Non-pigmented ciliary epithelial cell (primary cell): ENCODE data around the gene TMEM150A.
"Not testable (repeated sequence)": the region's sequence is repeated elsewhere in the genome, so short reads cannot be mapped to it uniquely, and the experiment has no call there.

Experiments
- DNase-seq: peaks from one replicate; pipeline ENCODE4 v3.0.0-alpha.2; 2010; ENCODE audit warnings: low read depth

TMEM150A gene

DNA sequence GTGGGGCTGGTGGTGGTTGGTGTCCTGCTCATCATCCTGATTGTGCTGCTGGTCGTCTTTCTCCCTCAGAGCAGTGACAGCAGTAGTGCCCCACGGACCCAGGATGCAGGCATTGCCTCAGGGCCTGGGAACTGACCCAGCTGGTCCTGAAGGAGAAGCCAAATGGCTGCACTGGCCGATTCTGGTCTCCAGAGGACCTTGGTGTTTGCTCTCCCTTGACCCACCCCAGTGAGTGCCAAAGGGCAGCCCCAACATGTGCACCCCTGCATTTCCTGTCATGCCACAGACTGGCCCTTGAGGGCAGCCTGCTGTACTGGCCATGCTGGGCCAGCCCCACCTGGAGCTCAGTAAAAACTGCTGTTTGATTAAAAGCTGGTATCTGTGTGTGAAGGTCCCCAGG, 9.5 kb downstream of the TMEM150A start:
- DNase-seq = no peak

DNA sequence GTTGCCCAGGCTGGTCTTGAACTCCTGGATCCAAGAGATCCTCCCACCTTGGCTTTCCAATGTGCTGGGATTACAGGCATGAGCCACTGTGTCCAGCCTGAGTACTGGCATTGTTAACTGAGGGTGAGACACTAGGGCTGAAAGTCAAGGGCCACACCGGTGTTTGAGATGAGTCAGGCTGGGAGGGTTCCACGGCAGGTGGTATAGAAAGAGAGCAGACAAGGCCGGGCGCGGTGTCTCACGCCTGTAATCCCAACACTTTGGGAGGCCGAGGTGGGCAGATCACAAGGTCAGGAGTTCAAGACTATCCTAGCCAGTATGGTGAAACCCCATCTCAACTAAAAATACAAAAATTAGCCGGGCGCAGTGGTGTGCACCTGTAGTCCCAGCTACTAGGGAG, 10.2 kb downstream of the TMEM150A start:
- DNase-seq = not testable (repeated sequence)

DNA sequence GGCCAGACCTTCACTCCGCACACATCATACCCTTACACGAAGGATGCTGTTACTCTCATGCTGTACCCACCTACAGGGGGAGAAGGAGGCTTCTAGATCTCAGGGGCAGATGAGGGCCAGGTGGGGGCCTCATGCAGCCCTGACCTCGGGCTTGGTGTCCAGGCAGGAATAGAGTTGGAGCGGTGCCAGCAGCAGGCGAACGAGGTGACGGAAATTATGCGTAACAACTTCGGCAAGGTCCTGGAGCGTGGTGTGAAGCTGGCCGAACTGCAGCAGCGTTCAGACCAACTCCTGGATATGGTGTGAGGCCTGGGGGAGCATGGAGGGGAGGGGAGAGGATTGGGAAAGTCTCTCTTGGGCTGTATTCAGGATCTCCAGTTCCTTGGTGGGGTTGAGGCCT, 10.9 kb downstream of the TMEM150A start:
- no peak for DNase-seq

DNA sequence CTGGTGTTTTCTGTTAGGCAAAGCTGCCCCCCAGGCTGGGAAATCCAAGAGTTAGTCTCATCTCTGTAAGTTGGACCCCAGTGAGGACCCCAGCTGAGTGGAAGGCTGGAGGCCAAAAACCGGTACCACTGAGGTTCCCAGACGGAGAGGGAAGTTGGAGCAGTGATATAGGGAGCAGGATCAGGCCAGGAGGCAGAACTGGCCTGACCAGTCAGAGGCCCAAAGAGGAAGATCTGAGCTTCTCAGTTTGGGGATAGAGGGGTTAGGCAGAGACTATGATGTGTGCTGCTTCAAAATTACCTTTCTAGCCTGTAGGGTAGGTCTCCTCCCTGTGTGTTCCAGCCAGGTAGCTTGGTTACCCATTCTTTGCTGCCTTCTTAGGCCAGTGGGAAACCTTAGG, 11.5 kb downstream of the TMEM150A start:
- DNase-seq = no peak

DNA sequence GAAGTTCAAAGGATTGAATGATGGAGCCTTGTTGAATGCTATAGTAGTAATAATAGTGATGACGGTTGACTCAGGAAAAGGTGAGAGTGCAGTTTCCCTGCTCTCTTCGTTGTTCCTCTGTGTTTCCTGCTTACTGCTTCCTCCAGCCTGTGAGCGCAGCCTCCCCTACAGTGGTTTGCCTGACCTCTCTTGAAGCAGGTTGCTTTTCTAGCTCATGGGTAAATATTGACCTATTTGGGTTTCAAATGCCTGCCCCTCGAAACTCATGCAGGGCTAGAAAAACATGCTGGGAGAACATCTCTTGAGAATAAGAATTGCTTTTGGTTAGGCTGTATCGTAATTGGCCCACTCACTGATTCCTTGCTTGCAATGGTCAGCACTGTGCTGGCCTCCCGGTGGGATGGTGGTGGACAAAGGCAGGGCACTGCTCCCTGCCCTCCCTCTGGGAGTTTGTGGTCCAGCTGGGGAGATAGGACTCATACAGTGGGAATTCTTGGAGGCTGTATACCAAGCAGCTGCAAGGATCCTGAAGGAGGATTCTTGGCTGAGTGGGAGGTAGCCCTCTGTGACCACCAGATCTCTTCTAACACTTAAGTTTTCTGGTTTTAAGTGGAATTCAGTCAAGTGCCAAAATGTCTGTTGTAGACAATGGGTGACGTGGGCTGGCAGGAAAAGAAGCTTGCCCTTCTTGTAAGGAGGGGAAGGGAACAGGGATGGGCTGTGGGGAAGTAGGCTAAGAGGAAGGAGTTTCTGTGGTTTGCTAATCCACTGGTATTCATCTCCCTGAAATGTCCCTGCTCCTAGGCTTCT, 12.3 kb downstream of the TMEM150A start:
- peak; percentile 85 for DNase-seq

DNA sequence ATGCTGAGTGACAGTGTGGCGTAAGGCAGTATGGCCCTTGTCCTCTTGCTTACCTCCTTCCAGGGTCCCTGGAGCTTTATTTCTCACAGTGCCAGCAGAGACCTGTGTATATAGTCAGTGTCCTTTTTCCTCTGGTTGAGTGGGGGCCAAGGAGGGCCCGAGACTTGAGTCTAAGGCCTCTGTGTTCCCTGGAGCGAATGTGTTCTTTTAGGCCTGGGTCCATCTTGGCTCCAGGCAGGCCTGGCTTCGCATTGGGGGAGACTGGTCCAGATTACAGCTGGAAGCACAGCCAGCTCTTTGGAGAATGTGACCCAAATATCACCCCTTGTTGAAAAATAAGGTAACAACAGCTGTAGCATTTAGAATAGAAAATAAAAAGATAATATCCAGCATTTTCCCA, 13.3 kb downstream of the TMEM150A start:
- no peak for DNase-seq

DNA sequence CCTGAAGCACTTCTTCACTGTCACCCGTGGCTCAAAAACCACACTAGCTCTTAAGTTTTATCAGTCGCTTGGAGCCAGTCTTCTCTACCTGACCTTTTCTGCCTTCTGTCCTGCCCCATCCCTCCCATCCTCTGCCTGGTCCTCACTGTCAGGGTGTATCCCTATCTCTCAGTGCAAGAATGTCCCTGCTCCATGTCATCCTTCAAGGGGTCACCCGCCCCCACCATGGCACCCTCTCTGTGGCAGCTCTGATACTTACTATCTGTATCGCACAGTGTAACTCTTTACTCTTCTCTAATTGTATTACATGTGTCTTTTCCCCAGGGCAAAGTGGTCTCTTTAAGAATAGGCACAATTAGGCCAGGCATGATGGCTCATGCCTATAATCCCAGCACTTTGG, 13.9 kb downstream of the TMEM150A start:
- no peak for DNase-seq

DNA sequence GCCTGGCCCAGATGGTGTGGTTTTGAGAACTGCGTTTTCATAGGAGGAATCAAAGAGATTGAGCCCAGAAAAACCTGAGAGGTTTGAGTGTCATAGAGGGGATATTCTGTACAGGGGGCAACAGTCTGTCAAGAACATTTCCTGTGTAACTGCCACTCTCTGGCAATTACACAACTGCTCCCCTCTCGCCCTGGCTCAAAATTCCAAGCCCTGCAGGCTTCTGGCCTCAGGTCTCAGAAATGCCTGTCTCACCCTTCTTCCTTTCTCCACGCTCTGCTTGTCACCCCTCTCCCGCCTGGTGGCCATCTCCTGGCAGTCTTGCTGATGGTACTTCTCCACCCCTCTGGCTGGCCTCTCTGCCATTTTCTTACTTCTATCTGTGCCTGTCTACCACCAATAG, 14.3 kb downstream of the TMEM150A start:
- DNase-seq = no peak

DNA sequence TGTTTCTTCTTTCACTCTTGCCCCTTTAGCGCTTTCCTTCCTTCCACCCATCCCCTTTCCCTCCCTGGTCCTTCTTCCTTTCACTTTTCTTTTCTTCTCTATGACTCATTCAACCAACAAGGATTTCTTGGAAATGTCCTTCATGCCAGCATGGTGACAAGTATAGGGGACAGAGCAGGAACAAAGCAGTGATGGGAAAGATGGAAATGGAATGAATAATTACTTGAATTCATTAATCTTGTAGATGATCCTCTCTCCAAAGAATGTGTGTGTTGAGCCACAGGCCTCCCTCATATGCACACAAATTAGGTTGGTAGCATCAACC, 16.8 kb downstream of the TMEM150A start:
- no peak for DNase-seq

DNA sequence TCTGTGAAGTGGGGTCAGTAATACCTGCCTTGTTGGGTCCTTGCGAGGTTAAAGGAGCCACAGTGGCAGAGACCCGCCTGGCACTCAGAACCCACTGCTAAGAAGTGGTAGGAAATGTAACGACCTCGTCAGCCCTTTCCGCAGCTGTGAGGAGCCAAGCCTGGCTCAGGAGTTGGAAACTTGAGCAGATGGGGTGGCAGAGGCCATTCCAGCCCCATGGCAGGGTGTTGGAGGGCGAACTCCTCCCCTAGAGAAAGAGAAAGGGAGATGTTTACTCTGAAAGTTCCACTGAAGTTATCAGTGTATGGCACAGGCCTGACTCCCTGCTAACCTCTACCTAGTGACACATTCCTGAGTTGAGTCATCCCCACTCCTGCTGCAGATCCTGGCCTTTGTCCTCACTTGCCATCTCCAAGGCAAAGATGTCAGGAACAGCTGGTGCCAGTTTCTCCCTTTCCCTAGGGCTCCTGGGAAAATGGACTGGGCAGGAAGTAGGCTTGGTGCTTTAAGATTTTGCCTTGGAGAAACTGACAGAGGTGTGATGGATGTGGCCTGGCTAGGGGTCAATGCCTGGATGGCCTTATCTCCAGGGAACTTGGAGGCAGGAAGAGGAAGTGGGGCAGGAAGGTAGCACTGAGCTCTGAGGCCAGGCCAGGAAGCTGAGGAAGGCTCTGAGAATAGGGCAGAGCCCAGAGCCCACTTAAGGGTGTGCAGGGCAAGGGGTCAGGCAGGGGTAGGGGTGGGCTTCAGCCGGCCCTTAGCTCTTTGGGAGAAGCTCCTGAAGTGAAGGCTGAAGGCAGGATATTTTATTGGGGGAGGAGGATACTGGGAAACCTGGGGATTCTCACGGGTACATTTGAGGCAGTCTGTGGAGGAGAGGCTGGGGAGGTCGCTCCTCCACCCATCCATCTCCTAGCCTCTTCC, 17.4 kb downstream of the TMEM150A start:
- DNase-seq = no peak

DNA sequence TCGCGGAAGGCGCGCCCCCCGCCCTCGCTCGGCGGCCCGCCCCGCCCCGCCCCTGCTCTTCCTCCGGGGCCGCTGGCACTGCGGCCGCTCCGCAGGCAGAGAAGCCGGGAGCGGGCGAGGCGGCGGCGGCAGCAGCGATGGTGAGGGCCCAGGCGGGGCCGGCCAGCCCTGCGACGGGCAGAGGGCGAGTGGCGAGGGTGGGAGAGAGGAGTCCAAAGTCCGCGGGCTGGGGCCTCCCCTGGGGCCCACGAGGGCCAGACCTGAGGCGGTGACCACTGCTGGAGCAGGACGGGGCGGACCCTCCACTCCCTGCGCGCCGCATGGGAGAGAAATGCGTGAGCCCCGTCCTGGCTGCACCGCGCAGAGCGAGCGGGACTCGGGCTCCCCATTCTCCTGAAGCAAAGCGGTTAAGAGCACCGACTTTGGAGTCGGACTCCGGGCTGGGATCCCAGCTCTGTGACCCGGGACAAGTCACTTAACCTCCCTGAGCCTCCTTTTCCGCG, 18.1 kb downstream of the TMEM150A start, which contains the start of gene VAMP5:
Gene VAMP5 (plus strand): TSS at position 78 of the 503 bp plus-strand sequence. CDS start 60 bp downstream, at position 138.
- no peak for DNase-seq

DNA sequence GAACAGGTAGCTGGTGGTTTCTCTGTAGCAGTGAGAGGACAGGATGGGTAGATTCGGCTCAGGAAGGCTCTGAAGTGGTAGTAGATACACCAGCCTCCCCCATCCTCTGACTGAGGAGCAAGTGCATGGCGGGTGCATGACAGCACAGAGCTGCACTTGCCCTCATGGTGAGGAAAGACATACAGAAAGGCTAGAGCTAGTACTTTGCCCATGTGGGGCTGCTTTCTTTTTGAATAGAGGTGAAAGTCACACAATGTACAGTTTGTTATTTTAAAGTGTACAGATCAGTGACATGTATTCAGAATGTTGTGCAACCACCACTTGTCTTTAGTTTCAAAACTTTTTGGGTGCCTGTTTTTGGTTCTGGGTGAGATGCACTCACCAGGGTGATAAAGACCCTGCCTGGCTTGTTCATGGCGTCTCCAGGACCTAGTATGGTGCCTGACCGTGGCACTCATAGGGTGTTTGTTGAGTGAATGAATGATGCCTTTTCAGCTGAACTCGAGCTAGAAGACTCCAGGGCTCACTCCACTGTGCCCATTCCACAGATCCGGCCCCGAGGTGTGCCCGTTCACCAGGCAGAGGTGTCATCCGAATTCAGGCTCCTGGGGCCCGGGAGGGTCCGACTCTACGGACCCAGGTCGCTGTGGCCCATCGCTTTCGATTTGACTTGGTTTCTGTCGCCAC, 18.7 kb downstream of the TMEM150A start:
- no peak for DNase-seq

DNA sequence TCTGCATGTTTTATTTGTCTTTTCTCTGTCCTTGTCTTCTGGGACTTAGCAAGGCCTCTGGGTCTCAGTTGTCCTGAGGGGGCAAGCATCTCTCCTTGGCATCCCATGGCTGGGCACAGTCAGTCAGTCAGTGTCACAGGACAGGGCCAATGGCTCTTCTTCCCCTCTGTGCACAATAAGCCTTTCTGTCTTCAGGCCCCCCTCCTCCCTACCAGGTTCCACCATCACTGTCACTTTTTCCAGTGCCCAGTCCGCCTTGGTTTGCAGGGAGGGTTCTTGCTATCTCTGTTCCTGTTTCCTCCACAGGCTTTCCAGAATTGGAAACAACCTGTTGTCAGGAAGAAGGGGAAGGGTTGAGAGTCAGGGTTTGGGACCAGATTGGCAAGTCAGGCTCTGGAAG, 20.0 kb downstream of the TMEM150A start:
- DNase-seq = no peak

DNA sequence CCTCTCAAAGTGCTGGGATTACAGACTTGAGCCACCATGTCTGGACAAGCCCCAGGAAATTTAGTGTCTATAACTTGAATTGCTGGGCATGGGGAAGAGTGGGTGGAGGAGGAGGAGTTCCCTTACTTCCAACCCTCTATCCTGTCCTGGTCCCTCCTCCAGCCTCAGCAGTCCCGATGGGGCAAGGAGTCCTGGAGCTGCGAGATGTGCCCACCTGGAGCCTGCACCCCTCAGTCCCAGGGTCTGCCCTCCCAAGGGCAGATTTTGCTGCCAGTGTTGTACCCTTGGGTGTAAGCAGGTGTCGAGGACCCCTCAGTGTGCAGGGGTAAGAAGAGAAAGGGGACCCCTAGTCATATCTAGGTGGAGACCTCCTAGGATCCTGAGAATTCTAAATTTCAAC, 22.3 kb downstream of the TMEM150A start:
- no peak for DNase-seq

DNA sequence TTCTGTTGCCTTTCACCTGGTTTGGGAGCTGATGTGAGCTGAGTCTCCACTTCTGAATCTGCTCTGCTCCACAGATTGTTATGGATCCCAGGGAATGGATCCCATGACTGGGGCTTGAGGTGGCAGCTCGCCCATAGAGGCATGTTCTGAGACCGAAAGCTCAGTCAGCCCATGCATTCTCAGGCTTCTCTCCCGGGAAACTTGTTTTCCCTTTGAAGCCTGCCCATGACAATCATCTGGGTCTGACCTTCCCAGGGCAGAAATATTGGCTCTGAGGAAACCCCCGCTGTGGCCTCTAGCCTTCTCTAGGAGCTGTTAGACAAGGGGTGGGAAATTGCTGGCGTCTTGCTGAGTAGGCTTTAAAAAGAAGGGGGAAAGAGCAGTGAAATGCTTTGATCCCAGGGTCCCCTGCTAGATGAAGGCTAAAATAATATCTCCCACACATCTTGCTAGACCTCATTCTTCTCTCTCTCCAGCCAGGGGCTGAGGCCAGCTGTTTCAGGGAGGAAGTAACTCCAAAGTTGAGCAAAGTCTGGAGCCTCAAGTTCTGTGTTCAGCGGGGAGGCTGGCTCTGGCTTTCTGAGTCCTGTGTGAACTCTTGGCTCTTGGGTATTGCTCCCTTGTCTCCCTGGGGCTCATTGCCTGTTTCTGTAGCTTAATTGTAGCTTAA, 23.1 kb downstream of the TMEM150A start:
- no peak for DNase-seq

DNA sequence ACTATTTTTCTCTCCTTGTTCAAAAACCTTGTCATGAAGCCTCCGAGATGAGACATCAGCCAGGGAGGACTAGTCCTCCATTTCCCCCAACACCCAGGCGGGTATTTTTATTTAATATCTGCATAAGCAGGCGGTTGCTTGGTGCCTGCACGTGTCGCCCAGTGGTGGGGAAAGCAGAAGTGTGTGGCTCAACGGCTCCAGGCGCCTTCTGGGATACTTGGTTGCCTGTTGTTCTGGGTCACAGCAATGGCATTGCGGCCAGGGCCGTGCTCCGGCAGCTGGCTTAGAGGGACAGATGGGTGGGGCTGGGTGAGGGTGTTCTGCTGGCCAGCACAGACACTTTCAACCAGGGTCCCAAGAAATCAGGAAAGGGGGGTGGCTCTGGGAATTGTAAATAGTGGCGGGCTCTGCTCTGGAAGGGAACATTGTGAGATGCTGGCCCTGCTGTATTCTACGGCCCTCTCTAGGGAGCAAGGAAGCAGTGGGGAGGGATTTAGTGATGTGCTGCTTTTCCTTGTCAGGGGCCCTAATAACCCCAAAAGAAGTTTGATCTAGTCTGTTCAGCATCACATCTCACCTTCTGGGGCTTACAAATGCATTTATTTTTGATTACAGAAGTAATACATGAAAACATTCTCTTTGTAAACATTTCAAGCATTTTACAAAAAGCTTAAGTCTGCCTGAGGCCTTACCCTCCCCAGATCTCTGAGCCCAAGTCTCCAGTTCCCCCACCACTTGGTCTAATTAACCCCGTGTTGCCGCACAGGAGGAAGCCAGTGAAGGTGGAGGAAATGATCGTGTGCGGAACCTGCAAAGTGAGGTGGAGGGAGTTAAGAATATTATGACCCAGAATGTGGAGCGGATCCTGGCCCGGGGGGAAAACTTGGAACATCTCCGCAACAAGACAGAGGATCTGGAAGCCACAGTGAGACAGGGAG, 24.0 kb downstream of the TMEM150A start:
- DNase-seq = no peak

DNA sequence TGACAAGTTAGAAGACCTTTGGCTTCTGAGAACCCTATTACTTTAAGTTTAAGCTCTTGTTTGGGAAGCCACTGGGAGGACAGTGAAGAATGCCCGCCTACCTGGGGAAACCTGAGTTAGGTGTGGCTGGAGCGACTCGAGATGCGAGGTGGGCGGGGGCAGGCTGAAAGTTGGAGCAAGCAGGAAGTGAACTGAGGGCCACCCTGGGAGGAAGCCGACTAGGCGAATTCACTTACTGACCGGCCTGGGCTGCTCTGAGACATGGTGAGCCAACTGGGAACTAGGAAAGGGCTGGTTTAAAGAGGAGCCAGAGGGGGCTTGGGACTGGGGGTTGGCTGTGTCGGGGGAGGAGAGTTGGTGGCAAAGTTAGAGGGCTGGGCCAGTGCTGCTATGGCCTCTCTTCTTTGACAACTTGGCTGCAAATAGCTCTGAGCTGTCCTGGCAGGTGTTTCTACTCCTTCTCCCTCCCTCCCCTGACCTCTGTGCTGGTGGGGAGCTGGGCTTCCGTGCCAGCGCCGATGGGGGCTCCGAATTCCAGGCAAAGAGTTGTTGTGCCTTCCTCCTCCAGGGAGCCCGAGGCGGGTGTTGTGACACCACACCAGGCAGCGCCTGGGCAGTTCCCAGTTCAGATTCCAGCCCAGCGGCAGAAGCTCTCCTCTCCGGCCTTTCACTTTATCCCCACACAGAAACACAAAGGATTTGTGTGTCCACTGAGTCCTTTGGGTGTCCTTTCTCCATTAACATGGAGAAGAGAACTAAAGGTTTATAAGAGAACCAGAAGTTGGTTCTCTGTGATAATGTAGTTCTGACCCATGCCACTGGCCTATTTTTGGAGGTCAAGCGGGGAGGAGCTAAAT, 24.9 kb downstream of the TMEM150A start, which contains the start of gene VAMP8:
Gene VAMP8 (plus strand): TSS at position 201 of the 857 bp plus-strand sequence. CDS start 61 bp downstream, at position 262.
- no peak for DNase-seq

DNA sequence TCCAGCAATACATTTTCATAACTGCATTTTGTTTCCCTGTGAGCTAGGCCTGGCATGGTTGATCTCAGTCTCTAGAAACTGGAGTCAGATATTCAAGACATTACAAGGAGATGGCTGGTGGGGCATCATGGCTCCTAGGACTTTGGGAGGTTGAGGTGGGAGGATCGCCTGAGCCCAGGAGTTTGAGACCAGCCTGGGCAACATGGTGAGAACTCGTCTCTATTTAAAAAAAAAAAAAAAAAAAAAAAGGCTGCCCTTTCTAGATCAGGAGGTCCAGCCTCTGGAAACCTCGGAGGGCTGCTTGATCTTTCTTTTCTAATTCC, 25.5 kb downstream of the TMEM150A start:
- no peak for DNase-seq

DNA sequence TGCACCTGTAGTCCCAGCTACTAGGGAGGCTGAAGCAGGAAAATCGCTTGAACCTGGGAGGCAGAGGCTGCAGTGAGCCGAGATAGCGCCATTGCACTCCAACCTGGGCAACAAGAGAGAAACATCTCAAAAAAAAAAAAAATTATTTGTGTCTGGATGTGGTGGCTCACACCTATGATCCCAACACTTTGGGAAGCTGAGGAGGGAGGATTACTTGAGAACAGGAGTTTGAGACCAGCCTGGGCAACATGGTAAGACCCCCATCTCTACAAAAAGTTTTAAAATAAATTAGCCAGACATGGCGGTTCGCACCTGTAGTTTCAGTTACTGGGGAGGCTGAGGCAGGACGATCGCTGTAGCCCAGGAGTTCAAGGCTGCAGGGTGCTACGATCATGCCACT, 26.8 kb downstream of the TMEM150A start:
- DNase-seq = no peak

DNA sequence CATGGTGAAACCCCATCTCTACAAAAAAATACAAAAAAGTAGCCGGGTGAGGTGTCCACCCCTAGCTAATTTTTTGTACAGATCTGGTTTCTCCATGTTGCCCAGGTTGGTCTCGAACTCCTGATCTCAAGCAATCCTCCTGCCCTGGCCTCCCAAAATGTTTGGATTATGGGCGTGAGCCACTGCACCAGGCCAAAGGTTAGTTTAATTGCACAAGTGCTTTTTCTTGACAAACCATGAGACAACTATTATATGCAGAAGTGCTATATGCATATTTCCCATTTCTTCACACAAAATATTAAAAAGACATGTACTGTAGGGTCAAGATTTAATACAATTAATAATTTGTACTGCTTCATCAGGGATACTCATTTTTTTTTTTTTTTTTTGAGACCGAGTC, 36.2 kb downstream of the TMEM150A start:
- DNase-seq = no peak
